ENCODE results near the gene ANKRD34C. TPM values are rescaled to one million over a fixed set of nuclear protein-coding genes. Genes with fewer than 3 reads are reported as not detected.

ANKRD34C gene
- total RNA-seq, 2 donors from 2014 or later: not detected

DNA sequence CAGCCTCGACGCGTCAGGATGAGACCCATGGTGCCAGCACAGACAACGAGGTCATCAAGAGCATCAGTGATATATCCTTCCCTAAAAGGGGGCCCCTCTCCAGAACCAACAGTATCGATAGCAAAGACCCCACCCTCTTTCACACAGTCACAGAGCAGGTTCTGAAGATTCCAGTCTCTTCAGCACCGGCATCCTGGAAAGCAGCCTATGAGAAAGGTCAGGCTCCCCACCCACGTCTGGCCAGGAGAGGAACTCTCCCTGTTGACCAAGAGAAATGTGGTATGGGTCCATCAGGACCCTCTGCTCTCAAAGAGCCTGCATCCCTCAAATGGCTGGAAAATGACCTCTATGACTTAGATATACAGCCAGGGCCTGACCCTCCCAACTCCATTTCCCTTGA is 11.6 kb downstream of the ANKRD34C start:
- Mint-ChIP-seq H3K27me3 (peaks cover 36% of the 10 kb centered on the region), H3K36me3 (ENCODE audit: low read depth) (no peaks in the 10 kb centered on the region), H3K4me1 (no peaks in the 10 kb centered on the region), H3K4me3 (no peak overlapping the region), H3K27ac (no peak overlapping the region)
- no peaks in the 10 kb centered on the region for H3K9me3 ChIP-seq (ENCODE audit: control insufficient read depth, low read length, poor library complexity, severe bottlenecking)
- DNase-seq (no peak), ATAC-seq (no peak)

GRCh38 chr15:79296583-79296982 is 14.1 kb downstream of the ANKRD34C start:
- Mint-ChIP-seq H3K4me1 (no peaks in the 10 kb centered on the region), H3K36me3 (ENCODE audit: low read depth) (no peaks in the 10 kb centered on the region), H3K4me3 (no peak overlapping the region), H3K27me3 (peaks cover 47% of the 10 kb centered on the region), H3K27ac (no peak overlapping the region)
- no peaks in the 10 kb centered on the region for H3K9me3 ChIP-seq (ENCODE audit: control insufficient read depth, low read length, poor library complexity, severe bottlenecking)
- ATAC-seq (no peak), DNase-seq (no peak)

GRCh38 chr15:79299126-79299840 is 16.8 kb downstream of the ANKRD34C start:
- H3K27me3 Mint-ChIP-seq: peaks cover 48% of the 10 kb centered on the region
- ATAC-seq: no peak
- H3K36me3 Mint-ChIP-seq (ENCODE audit: low read depth): no peaks in the 10 kb centered on the region
- H3K9me3 ChIP-seq (ENCODE audit: control insufficient read depth, low read length, poor library complexity, severe bottlenecking): no peaks in the 10 kb centered on the region
- H3K27ac Mint-ChIP-seq: no peak overlapping the region
- no peak overlapping the region for H3K4me3 Mint-ChIP-seq
- no peak for DNase-seq
- no peaks in the 10 kb centered on the region for H3K4me1 Mint-ChIP-seq

DNA sequence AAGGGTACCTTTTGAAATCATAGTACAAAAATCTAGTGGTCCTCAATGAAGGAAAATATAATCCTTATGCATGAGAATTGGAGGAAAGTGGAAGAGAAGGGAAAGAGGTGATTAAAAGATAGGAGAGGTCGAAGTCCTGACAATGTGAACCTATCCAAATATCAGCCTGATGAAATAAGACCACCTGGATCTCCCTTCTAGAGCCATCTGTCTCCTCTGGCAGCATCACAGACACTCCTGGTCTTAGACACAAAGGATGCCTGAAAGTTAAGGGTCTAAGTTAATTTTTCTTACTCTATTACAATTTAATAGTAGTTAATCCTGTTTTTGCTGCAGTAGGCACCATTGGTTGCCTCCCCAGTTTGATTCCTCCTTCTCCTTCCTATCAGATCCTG is 17.3 kb downstream of the ANKRD34C start:
- Mint-ChIP-seq H3K4me3 (no peak overlapping the region), H3K27ac (no peak overlapping the region), H3K27me3 (peaks cover 48% of the 10 kb centered on the region), H3K36me3 (ENCODE audit: low read depth) (no peaks in the 10 kb centered on the region), H3K4me1 (no peaks in the 10 kb centered on the region)
- no peak for DNase-seq
- ATAC-seq: no peak
- no peaks in the 10 kb centered on the region for H3K9me3 ChIP-seq (ENCODE audit: control insufficient read depth, low read length, poor library complexity, severe bottlenecking)

DNA sequence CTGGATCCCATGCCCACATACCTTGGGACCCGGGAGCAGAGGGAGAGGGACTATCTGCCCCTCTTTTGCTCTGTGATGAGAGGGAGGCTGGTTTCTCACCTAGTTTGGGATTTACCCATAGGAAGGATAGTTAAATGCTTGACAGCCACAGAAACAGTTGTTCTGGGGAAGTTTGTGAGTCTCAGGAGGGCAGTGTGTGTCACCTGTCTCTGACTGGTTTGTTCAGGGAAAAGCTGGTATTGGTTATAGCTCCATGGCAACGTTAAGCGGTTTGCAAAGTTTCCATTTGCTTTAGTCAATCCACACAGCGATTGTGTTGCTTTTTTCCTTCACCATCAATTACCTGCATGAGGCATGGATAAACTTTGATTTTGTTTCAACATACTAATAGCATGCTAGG is 24.7 kb downstream of the ANKRD34C start:
- peaks cover 43% of the 10 kb centered on the region for H3K27me3 Mint-ChIP-seq
- ATAC-seq (no peak), DNase-seq (no peak)
- H3K4me3 Mint-ChIP-seq: no peak overlapping the region
- H3K36me3 Mint-ChIP-seq (ENCODE audit: low read depth): peaks cover 2% of the 10 kb centered on the region
- H3K9me3 ChIP-seq (ENCODE audit: control insufficient read depth, low read length, poor library complexity, severe bottlenecking): no peaks in the 10 kb centered on the region
- peaks cover 10% of the 10 kb centered on the region for H3K4me1 Mint-ChIP-seq
- no peak overlapping the region for H3K27ac Mint-ChIP-seq

DNA sequence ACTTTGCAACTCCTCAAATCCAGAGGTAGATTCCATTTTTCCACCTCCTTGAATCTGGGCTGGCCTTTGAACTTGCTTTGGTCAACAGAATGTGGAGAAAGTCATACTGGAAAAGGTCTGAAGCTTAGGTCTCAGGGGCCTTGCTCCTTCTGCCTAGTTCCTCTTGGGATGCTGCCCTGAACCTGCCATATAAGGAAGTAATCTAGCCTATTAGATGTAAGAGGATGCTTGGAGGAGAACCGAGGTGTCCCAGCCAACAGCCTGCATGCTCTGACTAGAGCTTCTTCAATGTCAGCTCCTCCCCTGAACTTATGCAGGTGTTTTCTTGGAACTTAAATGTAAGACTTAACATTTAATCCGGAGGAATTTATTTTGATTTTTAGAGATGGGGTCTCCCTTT is 26.4 kb downstream of the ANKRD34C start:
- H3K4me1 Mint-ChIP-seq: peaks cover 15% of the 10 kb centered on the region
- H3K36me3 Mint-ChIP-seq (ENCODE audit: low read depth): peaks cover 2% of the 10 kb centered on the region
- H3K27ac Mint-ChIP-seq: no peak overlapping the region
- DNase-seq (no peak), ATAC-seq (no peak)
- H3K9me3 ChIP-seq (ENCODE audit: control insufficient read depth, low read length, poor library complexity, severe bottlenecking): no peaks in the 10 kb centered on the region
- peaks cover 34% of the 10 kb centered on the region for H3K27me3 Mint-ChIP-seq
- H3K4me3 Mint-ChIP-seq: no peak overlapping the region

DNA sequence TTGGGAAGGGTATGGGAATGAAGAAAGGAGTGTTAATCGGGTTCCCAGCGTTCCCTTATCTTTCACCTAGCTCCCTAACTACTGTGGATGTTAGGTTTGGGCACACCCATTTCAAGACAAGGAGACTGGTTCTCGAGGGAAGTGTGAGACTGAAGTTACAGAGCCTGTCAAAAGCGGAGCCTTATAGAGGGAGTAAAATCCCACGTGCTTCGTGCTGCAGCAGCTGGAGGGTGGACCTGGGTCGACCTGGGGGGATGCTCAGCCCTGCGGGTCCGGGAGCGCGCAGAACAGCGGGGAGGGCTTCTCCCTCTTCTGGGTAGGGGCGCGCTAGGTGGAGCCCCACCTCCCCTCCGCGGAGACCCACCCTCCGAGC is 28.1 kb downstream of the ANKRD34C start:
- ATAC-seq (peak; percentile 51), DNase-seq (no peak)
- Mint-ChIP-seq H3K27ac (peak overlapping the region; percentile 51), H3K4me3 (peak overlapping the region; percentile 91), H3K4me1 (peaks cover 16% of the 10 kb centered on the region), H3K27me3 (peaks cover 23% of the 10 kb centered on the region), H3K36me3 (ENCODE audit: low read depth) (peaks cover 4% of the 10 kb centered on the region)
- no peaks in the 10 kb centered on the region for H3K9me3 ChIP-seq (ENCODE audit: control insufficient read depth, low read length, poor library complexity, severe bottlenecking)

DNA sequence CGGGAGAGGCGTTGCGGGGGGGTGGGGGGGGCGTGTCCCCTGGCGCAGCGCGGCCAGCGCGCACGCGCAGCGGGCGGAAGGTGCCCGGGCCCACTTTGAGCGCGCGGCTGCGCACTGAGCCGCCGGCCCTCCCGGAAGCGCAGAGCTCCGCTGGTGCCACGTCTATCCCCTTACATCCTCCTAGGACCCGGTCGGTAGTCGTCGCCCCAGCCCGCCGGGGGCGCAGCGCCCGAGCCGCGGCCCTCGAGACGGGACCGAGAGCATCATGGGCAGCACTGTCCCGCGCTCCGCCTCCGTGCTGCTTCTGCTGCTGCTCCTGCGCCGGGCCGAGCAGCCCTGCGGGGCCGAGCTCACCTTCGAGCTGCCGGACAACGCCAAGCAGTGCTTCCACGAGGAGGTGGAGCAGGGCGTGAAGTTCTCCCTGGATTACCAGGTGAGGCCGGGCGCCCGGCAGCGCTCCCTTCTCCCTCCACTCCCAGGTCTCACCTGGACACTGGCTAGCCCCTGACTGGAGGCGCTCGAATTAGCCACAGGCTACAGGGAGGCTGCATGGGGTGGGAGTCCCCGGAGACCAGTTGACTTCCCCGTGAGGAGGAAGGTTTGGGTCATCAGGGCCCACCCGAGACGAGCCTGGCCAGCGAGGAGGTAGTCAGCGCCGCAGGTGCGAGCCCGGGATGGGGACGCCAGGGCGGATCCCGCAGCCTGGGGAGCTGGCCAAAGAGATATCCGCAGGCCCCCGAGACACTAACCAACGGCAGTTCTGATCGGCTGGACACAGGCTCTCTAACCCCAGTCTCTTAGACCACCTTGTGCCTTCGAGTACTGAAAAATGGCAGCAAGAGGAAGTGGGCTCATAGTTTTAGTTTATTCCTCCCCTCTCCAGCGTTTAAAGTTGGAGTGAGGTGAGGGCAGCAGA is 28.7 kb downstream of the ANKRD34C start, which contains the start of gene TMED3:
Gene TMED3, plus strand, starts transcription at position 128 of the 916 bp plus-strand sequence. Its CDS starts 138 bp downstream, at position 266.
- Mint-ChIP-seq H3K27ac (peak within 1 kb of the TSS; percentile 51), H3K4me3 (peak within 1 kb of the TSS; percentile 91), H3K4me1 (peaks cover 22% of the 10 kb centered on the region), H3K36me3 (ENCODE audit: low read depth) (peaks cover 5% of the 10 kb centered on the region), H3K27me3 (peaks cover 19% of the 10 kb centered on the region)
- DNase-seq: peak; percentile 63 to 67 (median 66)
- H3K9me3 ChIP-seq (ENCODE audit: control insufficient read depth, low read length, poor library complexity, severe bottlenecking): no peaks in the 10 kb centered on the region
- ATAC-seq: peak; percentile 95

DNA sequence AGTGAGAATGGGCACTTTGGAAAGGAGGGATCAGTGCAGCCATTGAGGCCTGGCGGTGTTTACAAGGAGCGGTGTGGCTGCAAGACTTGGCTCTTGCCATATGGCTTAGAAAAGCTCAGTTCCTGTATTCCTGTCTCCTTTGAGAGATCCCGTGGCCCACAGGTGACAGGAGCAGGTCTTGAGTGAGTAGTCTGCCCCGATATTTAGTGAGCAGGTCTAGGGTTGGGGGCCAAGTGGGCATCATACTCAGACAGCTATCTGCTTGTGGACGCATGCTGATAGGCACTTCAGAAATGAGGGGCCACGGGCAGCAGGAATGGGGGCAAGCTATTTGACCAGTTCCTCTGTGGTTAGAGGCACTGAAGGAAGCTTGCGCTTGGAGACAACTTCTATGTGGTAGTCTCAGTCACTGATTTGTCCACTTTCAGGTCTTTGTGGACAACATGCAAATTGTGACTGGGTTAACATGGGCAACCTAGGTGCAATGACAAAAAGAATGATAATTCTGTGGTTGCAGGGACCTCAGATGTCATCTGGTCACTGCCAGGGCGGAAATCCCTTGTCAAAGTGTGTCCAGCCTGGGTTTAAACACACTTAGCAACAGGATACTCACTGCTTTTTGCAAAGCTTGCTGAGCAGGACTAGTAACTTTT is 29.5 kb downstream of the ANKRD34C start:
- Mint-ChIP-seq H3K4me1 (peaks cover 30% of the 10 kb centered on the region), H3K36me3 (ENCODE audit: low read depth) (peaks cover 6% of the 10 kb centered on the region), H3K27ac (peak overlapping the region; percentile 51), H3K27me3 (peaks cover 19% of the 10 kb centered on the region), H3K4me3 (peak overlapping the region; percentile 91)
- ATAC-seq (no peak), DNase-seq (no peak)
- no peaks in the 10 kb centered on the region for H3K9me3 ChIP-seq (ENCODE audit: control insufficient read depth, low read length, poor library complexity, severe bottlenecking)

DNA sequence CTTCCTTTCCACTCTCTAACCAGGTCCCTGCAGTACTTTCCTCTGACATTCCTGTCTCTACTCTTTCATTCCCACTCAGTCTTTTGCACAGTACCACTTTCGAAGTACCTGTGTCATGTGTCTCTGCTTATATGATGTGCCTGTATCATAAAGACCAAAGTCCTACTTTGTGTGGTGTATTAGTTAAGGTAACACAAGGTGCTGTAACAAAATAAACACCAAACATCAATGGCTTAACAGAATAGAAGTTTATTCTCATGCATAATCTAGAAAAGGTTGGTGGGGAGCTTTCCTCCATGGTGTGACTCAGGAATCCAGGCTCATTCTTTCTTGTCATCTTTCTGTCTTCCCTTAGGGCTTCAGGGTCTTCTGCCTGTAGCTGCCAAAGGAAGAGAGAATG is 31.7 kb downstream of the ANKRD34C start:
- H3K36me3 Mint-ChIP-seq (ENCODE audit: low read depth): peaks cover 17% of the 10 kb centered on the region
- peaks cover 36% of the 10 kb centered on the region for H3K4me1 Mint-ChIP-seq
- H3K27ac Mint-ChIP-seq: no peak overlapping the region
- H3K4me3 Mint-ChIP-seq: no peak overlapping the region
- H3K9me3 ChIP-seq (ENCODE audit: control insufficient read depth, low read length, poor library complexity, severe bottlenecking): no peaks in the 10 kb centered on the region
- ATAC-seq: no peak
- H3K27me3 Mint-ChIP-seq: peaks cover 2% of the 10 kb centered on the region
- DNase-seq: no peak

GRCh38 chr15:79314811-79315210 is 32.3 kb downstream of the ANKRD34C start:
- Mint-ChIP-seq H3K27me3 (no peaks in the 10 kb centered on the region), H3K4me3 (no peak overlapping the region), H3K4me1 (peaks cover 38% of the 10 kb centered on the region), H3K36me3 (ENCODE audit: low read depth) (peaks cover 19% of the 10 kb centered on the region), H3K27ac (no peak overlapping the region)
- H3K9me3 ChIP-seq (ENCODE audit: control insufficient read depth, low read length, poor library complexity, severe bottlenecking): no peaks in the 10 kb centered on the region
- DNase-seq: no peak
- ATAC-seq: no peak

DNA sequence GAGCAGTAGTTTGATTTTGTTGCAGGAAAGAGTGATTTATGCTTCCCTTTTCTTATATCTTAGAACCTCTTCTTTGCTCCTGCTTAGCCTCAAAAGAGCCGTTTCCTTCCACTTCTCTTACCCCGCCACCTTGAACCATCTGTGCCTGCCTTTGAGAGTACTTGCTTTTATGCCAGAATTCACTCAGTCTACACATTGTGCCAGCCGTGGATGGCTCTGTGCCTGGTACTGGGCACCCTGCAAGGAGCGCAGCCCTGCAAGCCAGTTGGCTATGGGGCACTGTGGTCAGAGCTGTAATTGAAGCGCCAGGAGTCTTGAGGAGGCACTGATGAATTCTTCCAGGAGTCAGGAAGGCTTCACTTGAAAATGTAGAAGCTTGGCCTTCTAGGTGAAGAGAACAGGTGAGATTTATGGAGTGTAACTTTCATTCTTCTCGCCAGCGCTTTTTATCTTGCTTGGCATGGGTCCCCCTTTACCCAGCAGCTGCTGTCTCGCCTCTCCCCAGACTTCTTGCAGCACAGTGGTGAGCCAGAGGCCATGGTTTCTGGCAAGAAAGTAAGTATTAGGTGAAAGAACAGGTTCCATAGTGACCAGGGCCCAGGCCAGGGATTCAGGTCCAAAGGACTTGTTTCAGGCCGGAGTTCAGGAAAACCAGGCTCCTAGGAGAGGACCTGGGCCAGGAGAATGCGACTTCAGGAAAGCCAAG is 33.3 kb downstream of the ANKRD34C start:
- Mint-ChIP-seq H3K4me3 (no peak overlapping the region), H3K27me3 (no peaks in the 10 kb centered on the region), H3K27ac (peak overlapping the region; percentile 32), H3K36me3 (ENCODE audit: low read depth) (peaks cover 19% of the 10 kb centered on the region), H3K4me1 (peaks cover 38% of the 10 kb centered on the region)
- ATAC-seq (no peak), DNase-seq (no peak)
- no peaks in the 10 kb centered on the region for H3K9me3 ChIP-seq (ENCODE audit: control insufficient read depth, low read length, poor library complexity, severe bottlenecking)

- DNase-seq (no peak), ATAC-seq (no peak)
- peaks cover 36% of the 10 kb centered on the region for H3K4me1 Mint-ChIP-seq
- no peaks in the 10 kb centered on the region for H3K27me3 Mint-ChIP-seq
- peaks cover 19% of the 10 kb centered on the region for H3K36me3 Mint-ChIP-seq (ENCODE audit: low read depth)
- no peaks in the 10 kb centered on the region for H3K9me3 ChIP-seq (ENCODE audit: control insufficient read depth, low read length, poor library complexity, severe bottlenecking)
- H3K4me3 Mint-ChIP-seq: no peak overlapping the region
- peak overlapping the region; percentile 32 for H3K27ac Mint-ChIP-seq
Observed at GRCh38 chr15:79316864-79317263, 34.3 kb downstream of the ANKRD34C start.

All from T-helper 17 cell (primary cell).